ENCODE measurements around the gene ZNF644. TPM values are rescaled to one million over a fixed set of nuclear protein-coding genes. Genes with fewer than 3 reads are reported as not detected.

Gene ZNF644
- total and polyA plus RNA-seq, 9 donors, result 21.0 to 68.6 (median 56.6) TPM

GRCh38 chr1:91006113-91006908, 15.5 kb downstream of the ZNF644 start:
- TF ChIP-seq, protein P1, sequence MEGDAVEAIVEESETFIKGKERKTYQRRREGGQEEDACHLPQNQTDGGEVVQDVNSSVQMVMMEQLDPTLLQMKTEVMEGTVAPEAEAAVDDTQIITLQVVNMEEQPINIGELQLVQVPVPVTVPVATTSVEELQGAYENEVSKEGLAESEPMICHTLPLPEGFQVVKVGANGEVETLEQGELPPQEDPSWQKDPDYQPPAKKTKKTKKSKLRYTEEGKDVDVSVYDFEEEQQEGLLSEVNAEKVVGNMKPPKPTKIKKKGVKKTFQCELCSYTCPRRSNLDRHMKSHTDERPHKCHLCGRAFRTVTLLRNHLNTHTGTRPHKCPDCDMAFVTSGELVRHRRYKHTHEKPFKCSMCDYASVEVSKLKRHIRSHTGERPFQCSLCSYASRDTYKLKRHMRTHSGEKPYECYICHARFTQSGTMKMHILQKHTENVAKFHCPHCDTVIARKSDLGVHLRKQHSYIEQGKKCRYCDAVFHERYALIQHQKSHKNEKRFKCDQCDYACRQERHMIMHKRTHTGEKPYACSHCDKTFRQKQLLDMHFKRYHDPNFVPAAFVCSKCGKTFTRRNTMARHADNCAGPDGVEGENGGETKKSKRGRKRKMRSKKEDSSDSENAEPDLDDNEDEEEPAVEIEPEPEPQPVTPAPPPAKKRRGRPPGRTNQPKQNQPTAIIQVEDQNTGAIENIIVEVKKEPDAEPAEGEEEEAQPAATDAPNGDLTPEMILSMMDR (IDR thresholded peaks at IDR 0.05), result no peak
- no peak for TF ChIP-seq EP300 (IDR thresholded peaks at IDR 0.05)
- no peak for TF ChIP-seq POLR2A (IDR thresholded peaks at IDR 0.05)
- no peak overlapping the region for H3K4me3 ChIP-seq
- intact Hi-C loops (cut with DNase I), result no loop called here
- H3K36me3 ChIP-seq, result no peaks in the 10 kb centered on the region
- no peak overlapping the region for H3K27ac ChIP-seq
- no peaks in the 10 kb centered on the region for H3K9me3 ChIP-seq
- H3K4me1 ChIP-seq (ENCODE audit: insufficient read depth), result peaks cover 1% of the 10 kb centered on the region
- no peaks in the 10 kb centered on the region for H3K27me3 ChIP-seq
- DNase-seq, result no peak
- 97 to 100% (median 100%) methylated on average over 2 of the region's 2 CpGs for WGBS, 3 donors

DNA sequence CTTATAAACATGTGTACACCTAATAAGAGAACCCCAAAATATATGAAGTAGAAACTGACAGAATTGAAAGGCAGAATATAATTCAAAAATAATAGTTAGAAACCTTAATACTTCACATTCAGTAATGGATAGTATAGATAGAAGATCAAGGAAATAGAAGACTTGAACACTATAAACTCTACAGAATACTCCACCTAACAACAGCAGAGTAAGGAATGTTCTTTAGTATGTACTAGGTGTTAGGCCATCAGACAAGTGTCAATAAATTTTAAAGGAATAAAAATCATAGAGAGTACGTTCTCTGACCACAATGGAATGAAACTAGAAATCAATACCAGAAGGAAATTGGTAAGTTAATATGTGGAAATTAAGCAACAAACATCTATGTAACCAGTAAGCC, 16.6 kb downstream of the ZNF644 start:
- WGBS, 3 donors, result 89 to 98% (median 96%) methylated on average over 1 of the region's 1 CpG

DNA sequence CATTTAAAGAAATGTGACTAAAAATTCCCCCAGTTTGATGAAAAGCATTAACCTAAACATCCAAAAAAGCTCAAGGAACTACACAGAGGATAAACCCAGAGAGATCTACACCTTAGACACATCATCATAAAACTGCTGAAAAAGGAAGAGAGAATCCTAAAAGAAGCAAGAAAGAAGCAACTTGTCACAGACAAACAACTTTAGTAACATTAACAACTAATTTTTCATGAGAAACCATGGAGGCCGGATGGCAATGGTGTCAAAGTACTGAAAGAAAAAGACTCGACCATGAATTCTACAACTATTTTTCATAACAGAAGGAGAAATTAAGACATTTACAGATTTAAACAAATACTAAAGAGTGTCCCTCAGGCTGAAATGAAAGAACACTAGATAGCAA, 17.7 kb downstream of the ZNF644 start:
- TF ChIP-seq, protein P1 (IDR thresholded peaks at IDR 0.05), result no peak
- TF ChIP-seq POLR2A (IDR thresholded peaks at IDR 0.05), result no peak
- TF ChIP-seq EP300 (IDR thresholded peaks at IDR 0.05), result no peak
- H3K27ac ChIP-seq, result no peak overlapping the region
- WGBS, 3 donors, result 91 to 94% (median 93%) methylated on average over 2 of the region's 2 CpGs
- H3K9me3 ChIP-seq, result no peaks in the 10 kb centered on the region
- H3K4me3 ChIP-seq, result no peak overlapping the region
- intact Hi-C loops (cut with DNase I), result no loop called here
- no peaks in the 10 kb centered on the region for H3K36me3 ChIP-seq
- no peaks in the 10 kb centered on the region for H3K4me1 ChIP-seq (ENCODE audit: insufficient read depth)
- DNase-seq, result no peak
- no peaks in the 10 kb centered on the region for H3K27me3 ChIP-seq

More for the DNA sequence above, 16.6 kb downstream of the ZNF644 start:
- intact Hi-C loops (cut with DNase I), result no loop called here
- peaks cover 1% of the 10 kb centered on the region for H3K4me1 ChIP-seq (ENCODE audit: insufficient read depth)
- DNase-seq, result no peak
- no peak overlapping the region for H3K27ac ChIP-seq
- no peaks in the 10 kb centered on the region for H3K27me3 ChIP-seq
- H3K36me3 ChIP-seq, result no peaks in the 10 kb centered on the region
- H3K9me3 ChIP-seq, result no peaks in the 10 kb centered on the region
- no peak overlapping the region for H3K4me3 ChIP-seq
- no peak for TF ChIP-seq EP300 (IDR thresholded peaks at IDR 0.05)
- no peak for TF ChIP-seq POLR2A (IDR thresholded peaks at IDR 0.05)
- TF ChIP-seq, protein P1 (IDR thresholded peaks at IDR 0.05), result no peak

DNA sequence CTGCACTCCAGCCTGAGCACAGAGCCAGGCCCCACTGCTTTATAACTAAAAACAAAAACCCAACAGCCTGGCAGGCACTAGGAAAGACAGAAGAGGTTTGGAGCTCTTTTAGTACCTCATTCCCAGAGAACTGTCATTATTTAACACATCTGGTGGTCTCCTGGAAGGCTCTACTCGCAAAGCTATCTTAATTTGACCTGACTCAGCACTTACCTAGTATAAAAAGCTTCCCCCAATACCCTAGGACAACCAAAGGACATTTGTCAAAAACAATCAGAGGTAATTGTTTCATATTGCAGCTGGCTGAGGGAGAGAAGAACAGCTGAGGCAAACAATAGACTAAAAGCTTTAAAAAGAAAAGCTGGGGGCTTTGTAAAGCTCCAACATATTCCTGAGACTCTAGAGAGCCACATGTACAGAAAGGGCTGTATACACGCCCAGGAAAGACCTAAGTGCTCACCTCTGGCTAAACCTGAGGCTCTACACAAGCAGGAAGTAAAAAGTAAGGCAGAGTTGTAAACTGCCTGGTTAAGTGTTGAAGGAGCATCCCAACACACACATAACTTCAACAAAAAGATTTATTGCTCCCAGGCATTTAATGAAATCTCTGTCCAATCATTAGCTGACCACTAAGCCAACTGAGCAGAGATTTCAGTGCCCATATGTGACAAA, 25.0 kb downstream of the ZNF644 start:
- TF ChIP-seq EP300 (IDR thresholded peaks at IDR 0.05) (no peak), POLR2A (IDR thresholded peaks at IDR 0.05) (no peak)
- TF ChIP-seq, protein P1 (IDR thresholded peaks at IDR 0.05), result no peak
- Histone ChIP-seq H3K36me3 (no peaks in the 10 kb centered on the region), H3K4me3 (no peak overlapping the region), H3K4me1 (ENCODE audit: insufficient read depth) (no peaks in the 10 kb centered on the region), H3K27me3 (no peaks in the 10 kb centered on the region), H3K9me3 (no peaks in the 10 kb centered on the region), H3K27ac (no peak overlapping the region)
- intact Hi-C loops (cut with DNase I), result no loop called here
- WGBS, 3 donors, result 93 to 94% (median 94%) methylated on average over 2 of the region's 2 CpGs
- no peak for DNase-seq
